Stimulated activated CD8-positive, alpha-beta memory T cell treated with anti-CD3 and anti-CD28 coated beads, Interleukin-12 subunit alpha, Interleukin-12 subunit beta, amount 100 ng/mL, for 24 hours (primary cell): ENCODE measurements around the gene DENND1A.

Experiments used
- DNase-seq: peaks from one replicate; pipeline ENCODE4 v3.0.0-alpha.2; 2020; ENCODE audit errors: extremely low read depth

DENND1A gene

GRCh38 chr9:123725389-123725788, 204.5 kb downstream of the DENND1A start:
- no peak for DNase-seq

- DNase-seq = no peak
These were observed 205.6 kb downstream of the DENND1A start for GRCh38 chr9:123724211-123724796.

- no peak for DNase-seq
These were observed 206.6 kb downstream of the DENND1A start for GRCh38 chr9:123723135-123723875.

- no peak for DNase-seq
These were observed 207.5 kb downstream of the DENND1A start for GRCh38 chr9:123722378-123722777.

GRCh38 chr9:123718188-123718587, 211.7 kb downstream of the DENND1A start:
- DNase-seq = no peak

- DNase-seq = no peak
These were observed 212.2 kb downstream of the DENND1A start for GRCh38 chr9:123717581-123718175.

- DNase-seq = no peak
These were observed 213.5 kb downstream of the DENND1A start for GRCh38 chr9:123716339-123716945.

GRCh38 chr9:123715258-123715657, 214.7 kb downstream of the DENND1A start:
- DNase-seq = no peak

- DNase-seq = no peak
These were observed 216.6 kb downstream of the DENND1A start for GRCh38 chr9:123713282-123713681.

- no peak for DNase-seq
These were observed 217.5 kb downstream of the DENND1A start for GRCh38 chr9:123712399-123712798.

- no peak for DNase-seq
These were observed 219.6 kb downstream of the DENND1A start for GRCh38 chr9:123710299-123710698.

- DNase-seq = no peak
These were observed 227.4 kb downstream of the DENND1A start for GRCh38 chr9:123702483-123702882.

GRCh38 chr9:123697686-123698085, 232.2 kb downstream of the DENND1A start:
- DNase-seq = no peak

GRCh38 chr9:123696476-123696875, 233.4 kb downstream of the DENND1A start:
- no peak for DNase-seq

GRCh38 chr9:123695386-123695785, 234.5 kb downstream of the DENND1A start:
- DNase-seq = no peak

GRCh38 chr9:123691765-123692303, 238.1 kb downstream of the DENND1A start:
- DNase-seq = no peak

GRCh38 chr9:123689701-123690428, 240.1 kb downstream of the DENND1A start:
- DNase-seq = no peak

- DNase-seq = no peak
These were observed 242.6 kb downstream of the DENND1A start for GRCh38 chr9:123687246-123687751.

- DNase-seq = no peak
These were observed 243.1 kb downstream of the DENND1A start for GRCh38 chr9:123686829-123687192.

GRCh38 chr9:123686131-123686828, 243.6 kb downstream of the DENND1A start:
- no peak for DNase-seq

- DNase-seq = no peak
These were observed 244.3 kb downstream of the DENND1A start for GRCh38 chr9:123685489-123686083.
